Brain microvascular endothelial cell (primary cell): Measurements from ENCODE around the gene ZNF865.

ENCODE experiments used
- DNase-seq: peaks from one replicate; pipeline ENCODE4 v3.0.0-alpha.2; 2020
- H3K27ac ChIP-seq: fragments of 250-450 bp; sonication (Bioruptor Pico); 2 replicates; pipeline ENCODE4 v1.5.1; 2020; ENCODE audit warnings: mild to moderate bottlenecking, moderate library complexity
- H3K27me3 ChIP-seq: fragments of 250-450 bp; sonication (Bioruptor Pico); replicated peaks from 2 replicates; pipeline ENCODE4 v1.5.1; 2020; ENCODE audit warnings: mild to moderate bottlenecking
- H3K36me3 ChIP-seq: fragments of 250-450 bp; sonication (Bioruptor Pico); replicated peaks from 2 replicates; pipeline ENCODE4 v1.5.1; 2020; ENCODE audit warnings: mild to moderate bottlenecking
- H3K4me3 ChIP-seq: 2 replicates; pipeline ENCODE4 v1.5.1; 2011; ENCODE audit warnings: low read depth, mild to moderate bottlenecking, control low read depth, low read length, moderate library complexity
- in situ Hi-C: cut with HindIII; loops from 2 replicates; pipeline ENCODE4 v1.10.0; 2017; ENCODE audit warnings: low sequenced_read_pairs, low pct_ligation_motif_present
- TF ChIP-seq, protein P1 (sequence below): IDR thresholded peaks from 2 replicates; pipeline ENCODE4 v1.5.1; 2011; ENCODE audit warnings: low read depth, mild to moderate bottlenecking, moderate library complexity, low read length, control low read depth, inconsistent platforms; ENCODE audit errors: missing control alignments

The ZNF865 gene

DNA sequence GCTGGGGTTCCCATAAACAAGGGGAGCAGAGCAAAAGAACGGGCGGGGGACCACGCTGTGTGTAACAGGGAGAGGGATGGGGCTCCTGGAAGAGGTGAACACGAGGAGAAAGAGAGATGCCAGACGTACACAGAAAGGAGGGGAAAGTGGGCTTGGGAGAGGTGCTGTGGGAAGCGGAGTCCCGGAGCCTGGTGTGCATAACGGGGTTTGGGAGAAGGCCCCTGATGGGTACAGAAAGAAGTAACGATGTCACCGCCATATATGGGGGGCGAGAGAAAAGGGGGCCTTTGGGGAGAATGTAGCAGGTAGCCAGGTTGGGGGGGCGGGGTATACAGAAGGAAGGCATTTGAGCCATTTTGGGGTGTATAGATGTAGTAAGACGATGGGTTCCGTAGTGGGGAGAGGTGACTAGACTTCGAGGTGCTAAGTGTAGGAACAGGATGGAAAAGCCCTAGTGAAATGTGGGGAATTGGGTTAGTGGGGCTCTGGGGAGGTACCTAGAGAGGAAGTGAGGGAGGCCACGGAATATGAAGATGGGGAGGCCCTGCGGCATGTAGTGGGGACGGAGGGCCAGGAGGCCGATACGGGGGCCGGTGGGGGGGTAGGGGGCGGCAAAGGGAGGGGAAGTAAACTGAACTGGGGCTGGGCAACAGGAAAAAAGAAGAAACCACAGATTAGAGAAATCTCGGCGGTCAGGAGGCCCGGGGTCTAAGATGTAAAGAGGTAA is 36.1 kb downstream of the ZNF865 start:
- no peak for DNase-seq
- no peaks in the 10 kb centered on the region for H3K27me3 ChIP-seq
- H3K27ac ChIP-seq, result peak overlapping the region; percentile 82
- TF ChIP-seq, protein P1, sequence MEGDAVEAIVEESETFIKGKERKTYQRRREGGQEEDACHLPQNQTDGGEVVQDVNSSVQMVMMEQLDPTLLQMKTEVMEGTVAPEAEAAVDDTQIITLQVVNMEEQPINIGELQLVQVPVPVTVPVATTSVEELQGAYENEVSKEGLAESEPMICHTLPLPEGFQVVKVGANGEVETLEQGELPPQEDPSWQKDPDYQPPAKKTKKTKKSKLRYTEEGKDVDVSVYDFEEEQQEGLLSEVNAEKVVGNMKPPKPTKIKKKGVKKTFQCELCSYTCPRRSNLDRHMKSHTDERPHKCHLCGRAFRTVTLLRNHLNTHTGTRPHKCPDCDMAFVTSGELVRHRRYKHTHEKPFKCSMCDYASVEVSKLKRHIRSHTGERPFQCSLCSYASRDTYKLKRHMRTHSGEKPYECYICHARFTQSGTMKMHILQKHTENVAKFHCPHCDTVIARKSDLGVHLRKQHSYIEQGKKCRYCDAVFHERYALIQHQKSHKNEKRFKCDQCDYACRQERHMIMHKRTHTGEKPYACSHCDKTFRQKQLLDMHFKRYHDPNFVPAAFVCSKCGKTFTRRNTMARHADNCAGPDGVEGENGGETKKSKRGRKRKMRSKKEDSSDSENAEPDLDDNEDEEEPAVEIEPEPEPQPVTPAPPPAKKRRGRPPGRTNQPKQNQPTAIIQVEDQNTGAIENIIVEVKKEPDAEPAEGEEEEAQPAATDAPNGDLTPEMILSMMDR, result no peak
- H3K4me3 ChIP-seq, result peak overlapping the region; percentile 80
- H3K36me3 ChIP-seq, result peaks cover 8% of the 10 kb centered on the region
- in situ Hi-C loops, result no loop called here

GRCh38 chr19:55642153-55643002 is 36.9 kb downstream of the ZNF865 start:
- no peak overlapping the region for H3K27ac ChIP-seq
- no peak for DNase-seq
- H3K4me3 ChIP-seq, result peak overlapping the region; percentile 80
- in situ Hi-C loops, result no loop called here
- no peaks in the 10 kb centered on the region for H3K27me3 ChIP-seq
- H3K36me3 ChIP-seq, result peaks cover 8% of the 10 kb centered on the region
- TF ChIP-seq, protein P1, result no peak

GRCh38 chr19:55643003-55643886 is 37.8 kb downstream of the ZNF865 start, which contains the start of gene ZNF581:
Gene ZNF581 (plus strand): TSS chr19:55643649. CDS start chr19:55644572, 923 bp downstream.
- in situ Hi-C loops, result no loop called here
- no peaks in the 10 kb centered on the region for H3K27me3 ChIP-seq
- peaks cover 8% of the 10 kb centered on the region for H3K36me3 ChIP-seq
- peak within 1 kb of the TSS; percentile 19 for H3K27ac ChIP-seq
- peak within 1 kb of the TSS; percentile 80 for H3K4me3 ChIP-seq
- TF ChIP-seq, protein P1, result no peak
- peak; percentile 65 for DNase-seq

GRCh38 chr19:55643887-55644176 is 38.4 kb downstream of the ZNF865 start:
- no peaks in the 10 kb centered on the region for H3K27me3 ChIP-seq
- no peak for DNase-seq
- TF ChIP-seq, protein P1, result no peak
- in situ Hi-C loops, result no loop called here
- H3K4me3 ChIP-seq, result peak overlapping the region; percentile 80
- H3K27ac ChIP-seq, result peak overlapping the region; percentile 19
- H3K36me3 ChIP-seq, result peaks cover 8% of the 10 kb centered on the region

GRCh38 chr19:55644191-55644833 is 38.9 kb downstream of the ZNF865 start:
- no peak for DNase-seq
- Histone ChIP-seq H3K36me3 (peaks cover 8% of the 10 kb centered on the region), H3K4me3 (peak overlapping the region; percentile 80), H3K27me3 (no peaks in the 10 kb centered on the region), H3K27ac (peak overlapping the region; percentile 19)
- TF ChIP-seq, protein P1, result no peak
- in situ Hi-C loops, result no loop called here
